K562 (cell line): ENCODE measurements around the gene TRAPPC2B. TPM values are rescaled to one million over a fixed set of nuclear protein-coding genes. Genes with fewer than 3 reads are reported as not detected.

Experiments used
- ATF3 ChIP-seq, 2 experiments: fragments of 450-650 bp in 1 of 2; sonication (generic) in 1 of 2; formaldehyde crosslinking in 1 of 2; IDR thresholded peaks in 1 of 2; conservative IDR thresholded peaks in 1 of 2; 2 replicates each; pipeline versions ENCODE4 v1.6.1 to v1.8.1; 2016 to 2023; ENCODE audit warnings: mild to moderate bottlenecking in 2 of 2, moderate library complexity in 2 of 2, inconsistent platforms in 1 of 2, missing genetic modification reagents in 1 of 2
- CBFB ChIP-seq: sonication (generic); formaldehyde crosslinking; IDR thresholded peaks from 2 replicates; pipeline ENCODE4 v1.4.0; 2020; ENCODE audit warnings: mild to moderate bottlenecking, missing genetic modification reagents
- CBX1 ChIP-seq: sonication (generic); IDR thresholded peaks from 2 replicates; pipeline ENCODE4 v1.6.1; 2016; ENCODE audit warnings: antibody characterized with exemption, low read depth, mild to moderate bottlenecking
- CBX5 ChIP-seq: IDR thresholded peaks from 2 replicates; pipeline ENCODE4 v1.6.1; 2014; ENCODE audit warnings: low read depth, borderline replicate concordance
- CHD1 ChIP-seq: fragments of 200-600 bp; sonication (generic); IDR thresholded peaks from one replicate; pipeline ENCODE4 v1.6.1; 2012; ENCODE audit warnings: mild to moderate bottlenecking, moderate library complexity, low read length, inconsistent platforms
- DEAF1 ChIP-seq: fragments of 450-650 bp; formaldehyde crosslinking; IDR thresholded peaks from 2 replicates; pipeline ENCODE4 v1.4.0; 2020; ENCODE audit warnings: mild to moderate bottlenecking, moderate library complexity
- EZH2 ChIP-seq: IDR thresholded peaks from 2 replicates; pipeline ENCODE4 v1.6.1; 2012; ENCODE audit warnings: low read depth, mild to moderate bottlenecking, inconsistent platforms, low read length, borderline replicate concordance
- HDAC6 ChIP-seq: IDR thresholded peaks from 2 replicates; pipeline ENCODE4 v1.6.1; 2012; ENCODE audit warnings: low read depth, mild to moderate bottlenecking, control low read depth, inconsistent platforms, low read length, moderate library complexity
- HINFP ChIP-seq: fragments of 450-650 bp; conservative IDR thresholded peaks from 2 replicates; pipeline ENCODE4 v1.6.1; 2016; ENCODE audit warnings: missing genetic modification characterization, low read depth, mild to moderate bottlenecking, control low read depth, missing compliant biosample characterization
- ILF3 ChIP-seq: fragments of 450-650 bp; IDR thresholded peaks from 2 replicates; pipeline ENCODE4 v1.6.1; 2018; ENCODE audit warnings: antibody characterized with exemption, mild to moderate bottlenecking, moderate library complexity, borderline replicate concordance
- MLLT1 ChIP-seq, 2 experiments: fragments of 450-650 bp; IDR thresholded peaks; 2 replicates each; pipeline ENCODE4 v1.6.1; 2016
- POU5F1 ChIP-seq: fragments of 150-350 bp; IDR thresholded peaks from 2 replicates; pipeline ENCODE4 v1.6.1; 2014; ENCODE audit warnings: borderline replicate concordance, low read length, low read depth, mild to moderate bottlenecking; ENCODE audit not compliant: partially characterized antibody
- SPI1 ChIP-seq: IDR thresholded peaks from 2 replicates; pipeline ENCODE4 v1.6.1; 2011; ENCODE audit warnings: low read depth, low read length, control low read depth, borderline replicate concordance
- SREBF1 ChIP-seq: fragments of 150-350 bp; IDR thresholded peaks from 2 replicates; pipeline ENCODE4 v1.6.1; 2014; ENCODE audit warnings: antibody characterized with exemption, low read depth, low read length, borderline replicate concordance
- THRAP3 ChIP-seq: fragments of 450-650 bp; IDR thresholded peaks from 2 replicates; pipeline ENCODE4 v1.6.1; 2016; ENCODE audit warnings: mild to moderate bottlenecking, inconsistent platforms, borderline replicate concordance
- U2AF1 ChIP-seq: fragments of 200-400 bp; formaldehyde crosslinking; optimal IDR thresholded peaks from 2 replicates; pipeline ENCODE3; 2017; ENCODE audit warnings: mild to moderate bottlenecking, low read depth, low read length, moderate library complexity
- YBX1 ChIP-seq: fragments of 450-650 bp; IDR thresholded peaks from 2 replicates; pipeline ENCODE4 v1.7.1; 2016; ENCODE audit warnings: mild to moderate bottlenecking
- ZNF212 ChIP-seq: fragments of 450-650 bp; formaldehyde crosslinking; IDR thresholded peaks from 2 replicates; pipeline ENCODE4 v1.4.0; 2020; ENCODE audit warnings: mild to moderate bottlenecking
- ZNF217 ChIP-seq: sonication (generic); formaldehyde crosslinking; IDR thresholded peaks from 2 replicates; pipeline ENCODE4 v1.8.0; 2022; ENCODE audit warnings: mild to moderate bottlenecking, missing genetic modification reagents
- ZNF589 ChIP-seq: fragments of 200-800 bp; sonication (Bioruptor generic); IDR thresholded peaks from 2 replicates; pipeline ENCODE4 v1.6.1; 2016; ENCODE audit warnings: low read depth, missing genetic modification characterization, missing compliant biosample characterization
- ZNF740 ChIP-seq, 3 experiments: fragments of 200-800 bp in 1 of 3; sonication (Bioruptor generic) in 1 of 3; sonication (generic) in 1 of 3; formaldehyde crosslinking in 1 of 3; IDR thresholded peaks; 2 replicates each; pipeline versions ENCODE4 v1.6.1 to v1.8.0; 2016 to 2022; ENCODE audit warnings: mild to moderate bottlenecking in 2 of 3, missing compliant biosample characterization in 2 of 3, missing genetic modification characterization in 2 of 3, missing genetic modification reagents in 1 of 3
- polyA plus RNA-seq, 8 experiments: library from polyadenylated mRNA; depleted of rRNA in 4 of 8; stranded (reverse) in 5 of 8; unstranded in 3 of 8; fragments of >200 nt; fragmentation: Nextera tagmentation in 2 of 8; fragmentation: Illumina TruSeq in 1 of 8; extraction: Ambion mirVana in 2 of 8; extraction: Trizol in 1 of 8; gene quantifications; 2 replicates each; pipeline versions ENCODE4 v1.2.1 to v1.2.3, GENCODE V29; 2011 to 2014; ENCODE audit warnings: inconsistent platforms in 1 of 8, missing spikeins in 1 of 8
- total RNA-seq, 7 experiments: library from RNA; depleted of rRNA in 6 of 7; stranded (reverse); fragments of >200 nt in 6 of 7; fragmentation: Illumina TruSeq in 2 of 7; extraction: Trizol in 2 of 7; gene quantifications; 2 replicates each; pipeline versions ENCODE4 v1.2.1 to v1.2.3, GENCODE V29; 2011 to 2021; ENCODE audit warnings: low replicate concordance in 1 of 7

TRAPPC2B gene
- total and polyA plus RNA-seq, 9 of the 15 experiments (the other 6 are each of a cell fraction or from before 2014, with no cell fraction given), result 2.2 to 20.4 (median 4.6) TPM

GRCh38 chr19:57362997-57363687, at the start of gene TRAPPC2B, which contains the start of gene ZNF547 (continued):
- TF ChIP-seq ZNF740 (CRISPR knock-in tag; IDR thresholded peaks at IDR 0.05) (peak; percentile 74; the same call in 1 of the 2 replicates), ZNF740 (tag; IDR thresholded peaks at IDR 0.05) (no peak), POU5F1 (no peak), ILF3 (no peak), YBX1 (no peak), MLLT1 (IDR thresholded peaks at IDR 0.05) (no peak; a peak in 1 of 4 replicates), HINFP (tag) (no peak), ZNF217 (CRISPR knock-in tag) (no peak), EZH2 (no peak), ZNF589 (CRISPR knock-in tag) (no peak), SREBF1 (no peak), ATF3 (IDR thresholded peaks at IDR 0.05) (peak; percentile 98), ATF3 (CRISPR knock-in tag; conservative IDR thresholded peaks at IDR 0.05) (no peak), U2AF1 (no peak), ZNF212 (no peak), CBX1 (no peak; the same call in 1 of the 2 replicates), THRAP3 (no peak), SPI1 (no peak), CHD1 (no peak), CBFB (no peak), CBX5 (no peak), HDAC6 (no peak), DEAF1 (CRISPR knock-in tag) (no peak)
